A673 (cell line): Measurements from ENCODE around the gene TULP3. TPM values are rescaled to one million over a fixed set of nuclear protein-coding genes. Genes with fewer than 3 reads are reported as not detected.

Experiments used
- BruUV-seq: library from RNA; stranded (reverse); fragments of 400-500 nt; replicated peaks from 2 replicates; lab custom pipeline; 2021; lab: Mats Ljungman, UMichigan
- CTCF ChIA-PET: fragments of 300-600 bp; sonication (Branson Sonifier 250); formaldehyde crosslinking; loops from one replicate; lab custom pipeline; 2022; ENCODE audit warnings: antibody characterized with exemption; lab: Charles Lee
- POLR2A ChIA-PET: fragments of 300-600 bp; sonication (Branson Sonifier 250); formaldehyde crosslinking; loops from one replicate; lab custom pipeline; 2022; ENCODE audit warnings: antibody characterized with exemption; ENCODE audit not compliant: low non-redundant PET; lab: Charles Lee
- DNase-seq: peaks from one replicate; pipeline ENCODE4 v3.0.0-alpha.2; 2015; ENCODE audit warnings: low spot score
- H3K27ac ChIP-seq: fragments of 200-600 bp; sonication (generic); 2 replicates; pipeline ENCODE4 v1.5.1; 2016; ENCODE audit warnings: mixed run types, low read depth, mild to moderate bottlenecking, mixed read lengths, antibody characterized with exemption, low read length; ENCODE audit not compliant: poor library complexity, severe bottlenecking
- H3K27me3 ChIP-seq: fragments of 200-600 bp; sonication (generic); replicated peaks from 2 replicates; pipeline ENCODE4 v1.6.1; 2017; ENCODE audit warnings: mixed run types, low read depth, mild to moderate bottlenecking, mixed read lengths, antibody characterized with exemption, low read length; ENCODE audit not compliant: insufficient read depth, poor library complexity
- H3K36me3 ChIP-seq: fragments of 200-600 bp; sonication (generic); 2 replicates; pipeline ENCODE4 v1.6.1; 2016; ENCODE audit warnings: mixed run types, mild to moderate bottlenecking, mixed read lengths, antibody characterized with exemption, low read length; ENCODE audit not compliant: insufficient read depth, poor library complexity, severe bottlenecking
- H3K4me1 ChIP-seq: fragments of 200-600 bp; sonication (generic); 2 replicates; pipeline ENCODE4 v1.6.1; 2017; ENCODE audit warnings: mixed run types, mild to moderate bottlenecking, mixed read lengths, antibody characterized with exemption, low read length; ENCODE audit not compliant: insufficient read depth, poor library complexity, severe bottlenecking
- H3K4me3 ChIP-seq: fragments of 200-600 bp; sonication (generic); 2 replicates; pipeline ENCODE4 v1.5.1; 2016; ENCODE audit warnings: low read depth, mixed run types, mild to moderate bottlenecking, mixed read lengths, low read length; ENCODE audit not compliant: poor library complexity, severe bottlenecking
- H3K9me3 ChIP-seq: fragments of 200-600 bp; sonication (generic); 2 replicates; pipeline ENCODE4 v1.6.1; 2016; ENCODE audit warnings: mixed run types, low read depth, mild to moderate bottlenecking, mixed read lengths, antibody characterized with exemption, low read length; ENCODE audit not compliant: poor library complexity, severe bottlenecking
- EZH2 ChIP-seq: fragments of 200-600 bp; sonication (generic); IDR thresholded peaks from 2 replicates; pipeline ENCODE4 v1.6.1; 2017; ENCODE audit warnings: borderline replicate concordance, low read depth, mild to moderate bottlenecking, mixed read lengths, antibody characterized with exemption, low read length; ENCODE audit not compliant: poor library complexity, severe bottlenecking
- intact Hi-C: fragments of 100-400 bp; cut with micrococcal nuclease; formaldehyde crosslinking; loops from one replicate; pipeline ENCODE4 v1.10.0; 2022; ENCODE audit not compliant: unreplicated experiment
- total RNA-seq: library from RNA; stranded (reverse); gene quantifications from 2 replicates; pipeline ENCODE4 v1.2.3, GENCODE V29; 2021
- TF ChIP-seq, protein P1 (sequence below): fragments of 300-800, 200-600 bp; sonication (generic); conservative IDR thresholded peaks from 2 replicates; pipeline ENCODE4 v1.5.1; 2017; ENCODE audit warnings: low read depth, mild to moderate bottlenecking, antibody characterized with exemption, low read length, moderate library complexity, mixed read lengths

The TULP3 gene
- total RNA-seq, 1 experiment from 2014 or later: 48.1 TPM

DNA sequence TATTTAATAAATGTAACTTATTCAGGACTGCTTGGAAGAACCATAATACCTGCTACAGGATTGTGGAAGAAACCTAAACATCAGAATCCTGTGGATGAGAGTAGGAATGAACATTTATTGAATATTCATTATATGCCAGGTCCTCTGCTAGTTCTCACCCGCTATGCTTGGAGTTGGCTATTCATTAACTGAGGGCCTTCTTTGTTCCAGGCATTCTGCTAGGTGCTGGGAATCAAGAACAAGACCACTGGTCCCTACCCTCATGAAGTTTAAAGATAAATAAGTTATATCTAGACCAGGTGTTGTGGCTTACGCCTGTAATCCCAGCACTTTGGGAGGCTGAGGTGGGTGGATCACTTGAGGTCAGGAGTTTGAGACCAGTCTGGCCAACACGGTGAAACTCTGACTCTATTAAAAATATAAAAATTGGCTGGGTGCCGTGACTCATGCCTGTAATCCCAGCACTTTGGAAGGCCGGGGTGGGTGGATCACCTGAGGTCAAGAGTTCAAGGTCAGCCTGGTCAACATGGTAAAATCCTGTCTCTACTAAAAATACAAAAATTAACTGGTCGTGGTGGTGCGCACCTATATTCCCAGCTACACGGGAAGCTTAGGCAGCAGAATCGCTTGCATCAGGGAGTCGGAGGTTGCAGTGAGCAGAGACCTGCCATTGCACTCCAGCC, 3.8 kb upstream of the TULP3 start:
- H3K27me3 ChIP-seq: no peaks in the 10 kb centered on the region
- intact Hi-C loops: loop anchor here (5.0 kb wide), 1 partner anchor 145 kb away; no protein-coding TSS in a partner anchor
- CTCF ChIA-PET: interaction anchor here (0.6 to 0.7 kb wide), 4 partner anchors 29 to 233 kb away, joined by 3 to 7 read pairs (median 4); no protein-coding TSS in a partner anchor
- peaks cover 35% of the 10 kb centered on the region for H3K36me3 ChIP-seq
- H3K4me3 ChIP-seq: no peak overlapping the region
- no peaks in the 10 kb centered on the region for H3K9me3 ChIP-seq
- no peak overlapping the region for H3K27ac ChIP-seq
- DNase-seq: no peak
- POLR2A ChIA-PET: no interaction called here
- no TSS peak for BruUV-seq
- H3K4me1 ChIP-seq: peaks cover 5% of the 10 kb centered on the region
- TF ChIP-seq, protein P1, sequence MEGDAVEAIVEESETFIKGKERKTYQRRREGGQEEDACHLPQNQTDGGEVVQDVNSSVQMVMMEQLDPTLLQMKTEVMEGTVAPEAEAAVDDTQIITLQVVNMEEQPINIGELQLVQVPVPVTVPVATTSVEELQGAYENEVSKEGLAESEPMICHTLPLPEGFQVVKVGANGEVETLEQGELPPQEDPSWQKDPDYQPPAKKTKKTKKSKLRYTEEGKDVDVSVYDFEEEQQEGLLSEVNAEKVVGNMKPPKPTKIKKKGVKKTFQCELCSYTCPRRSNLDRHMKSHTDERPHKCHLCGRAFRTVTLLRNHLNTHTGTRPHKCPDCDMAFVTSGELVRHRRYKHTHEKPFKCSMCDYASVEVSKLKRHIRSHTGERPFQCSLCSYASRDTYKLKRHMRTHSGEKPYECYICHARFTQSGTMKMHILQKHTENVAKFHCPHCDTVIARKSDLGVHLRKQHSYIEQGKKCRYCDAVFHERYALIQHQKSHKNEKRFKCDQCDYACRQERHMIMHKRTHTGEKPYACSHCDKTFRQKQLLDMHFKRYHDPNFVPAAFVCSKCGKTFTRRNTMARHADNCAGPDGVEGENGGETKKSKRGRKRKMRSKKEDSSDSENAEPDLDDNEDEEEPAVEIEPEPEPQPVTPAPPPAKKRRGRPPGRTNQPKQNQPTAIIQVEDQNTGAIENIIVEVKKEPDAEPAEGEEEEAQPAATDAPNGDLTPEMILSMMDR: no peak
- no peak for TF ChIP-seq EZH2

DNA sequence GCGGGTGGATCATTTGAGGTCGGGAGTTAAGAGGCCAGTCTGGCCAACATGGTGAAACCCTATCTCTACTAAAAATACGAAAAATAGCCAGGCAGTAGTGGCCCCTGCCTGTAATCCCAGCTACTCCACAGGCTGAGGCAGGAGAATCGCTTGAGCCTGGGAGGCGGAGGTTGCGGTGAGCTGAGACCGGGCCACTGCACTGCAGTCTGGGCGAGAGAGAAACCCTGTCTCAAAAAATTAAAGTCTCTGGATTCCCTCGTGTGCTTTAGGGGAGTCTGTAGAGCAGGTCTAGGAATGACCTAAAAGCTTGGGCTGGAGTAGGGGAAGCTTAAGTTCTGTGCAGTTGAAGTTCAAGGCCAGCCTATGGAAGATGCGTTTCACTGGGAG, 697 bp upstream of the TULP3 start:
- Histone ChIP-seq H3K36me3 (peaks cover 35% of the 10 kb centered on the region), H3K9me3 (no peaks in the 10 kb centered on the region), H3K4me1 (peaks cover 9% of the 10 kb centered on the region), H3K27ac (peak overlapping the region; percentile 89), H3K27me3 (no peaks in the 10 kb centered on the region), H3K4me3 (peak overlapping the region; percentile 81)
- CTCF ChIA-PET: interaction anchor here (0.6 to 1.8 kb wide), 3 partner anchors 36 to 145 kb away, joined by 3 to 5 read pairs (median 4); no protein-coding TSS in a partner anchor
- intact Hi-C loops: loop anchor here (1.0 to 2.0 kb wide), 3 partner anchors 12 to 68 kb away; no protein-coding TSS in a partner anchor
- BruUV-seq: TSS peak; percentile 97
- POLR2A ChIA-PET: no interaction called here
- no peak for TF ChIP-seq EZH2
- TF ChIP-seq, protein P1: no peak
- DNase-seq: no peak

DNA sequence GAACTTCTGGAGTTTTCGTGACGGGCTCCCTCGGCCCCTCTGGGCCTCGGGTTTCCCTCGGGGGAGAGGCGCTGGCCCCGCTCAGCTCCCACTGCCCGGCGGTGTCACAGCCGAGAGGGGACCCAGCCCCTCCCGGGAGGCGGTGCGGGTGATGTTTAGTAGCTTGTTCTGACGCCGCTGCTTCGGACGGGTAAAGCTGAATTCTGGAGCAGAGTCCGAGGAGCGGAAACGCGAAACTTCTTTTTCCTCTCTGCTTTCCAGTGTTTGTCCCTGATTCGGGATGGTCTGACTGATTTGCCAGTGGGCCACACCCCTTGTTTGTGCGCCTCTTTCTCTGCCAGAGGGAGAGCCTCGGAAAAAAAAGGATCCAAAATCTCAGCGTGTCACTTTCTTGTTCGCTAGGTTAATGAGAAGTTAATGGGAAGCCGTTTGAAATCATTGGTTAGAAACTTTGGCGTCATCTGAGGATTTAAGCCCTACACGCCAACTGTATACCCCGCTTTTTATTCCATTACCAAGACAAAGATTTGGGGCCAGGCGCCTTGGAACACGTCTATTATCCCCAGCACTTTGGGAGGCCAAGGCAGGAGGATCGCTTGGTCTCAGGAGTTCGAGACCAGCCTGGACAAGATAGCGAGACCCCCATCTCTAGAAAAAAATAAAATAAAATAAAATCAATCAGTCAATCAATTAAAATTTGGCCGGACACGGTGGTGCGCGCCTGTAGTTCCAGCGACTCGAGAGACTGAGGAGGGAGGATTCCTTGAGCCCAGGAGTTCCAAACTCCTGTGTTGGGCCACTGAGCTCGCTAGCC, 756 bp downstream of the TULP3 start:
- Histone ChIP-seq H3K4me1 (peaks cover 14% of the 10 kb centered on the region), H3K27me3 (no peaks in the 10 kb centered on the region), H3K9me3 (no peaks in the 10 kb centered on the region), H3K27ac (peak overlapping the region; percentile 89), H3K36me3 (peaks cover 26% of the 10 kb centered on the region), H3K4me3 (peak overlapping the region; percentile 81)
- ChIA-PET CTCF (interaction anchor here (0.6 to 1.8 kb wide), 4 partner anchors 14 to 181 kb away, joined by 3 to 6 read pairs (median 4); partner anchors contain the start of genes FOXM1 and RHNO1), POLR2A (no interaction called here)
- DNase-seq: peak; percentile 78
- intact Hi-C loops: loop anchor here (2.0 kb wide), 1 partner anchor 19 kb away; no protein-coding TSS in a partner anchor
- TSS peak; percentile 39 for BruUV-seq
- no peak for TF ChIP-seq EZH2
- TF ChIP-seq, protein P1: no peak
